Mucosa of descending colon (tissue), 3 donors: Measurements from ENCODE around the gene PLA2G2A. TPM values are rescaled to one million over a fixed set of nuclear protein-coding genes. Genes with fewer than 3 reads are reported as not detected.

Experiments
- ATAC-seq: fragments of 200-7000 bp; cut with Tn5 transposase; one replicate; pipeline ENCODE4 v1.9.1; 2020; ENCODE audit warnings: mild to moderate bottlenecking, moderate library complexity
- DNase-seq, 3 donors: peaks; one replicate each; pipeline ENCODE4 v3.0.0-alpha.2; 2020
- H3K36me3 ChIP-seq: fragments of 200-600 bp; one replicate; pipeline ENCODE4 v1.8.0; 2021; ENCODE audit warnings: low read depth, mild to moderate bottlenecking
- H3K4me1 ChIP-seq: fragments of 200-600 bp; one replicate; pipeline ENCODE4 v1.8.0; 2021; ENCODE audit warnings: low read depth, mild to moderate bottlenecking
- H3K4me3 ChIP-seq: fragments of 200-600 bp; one replicate; pipeline ENCODE4 v1.8.0; 2021; ENCODE audit warnings: mild to moderate bottlenecking
- H3K9me3 ChIP-seq: fragments of 200-600 bp; one replicate; pipeline ENCODE4 v1.8.0; 2021; ENCODE audit warnings: mild to moderate bottlenecking
- CTCF ChIP-seq: fragments of 200-600 bp; IDR thresholded peaks from one replicate; pipeline ENCODE4 v1.8.0; 2022; ENCODE audit warnings: antibody characterized with exemption, mild to moderate bottlenecking
- intact Hi-C, 2 donors: fragments of 100-400 bp; cut with DNase I in 1 of 2; cut with micrococcal nuclease in 1 of 2; formaldehyde crosslinking; loops; one replicate each; pipeline versions ENCODE4 v1.11.0 to v1.11.1; 2022; cut with DNase I, micrococcal nuclease
- long read RNA-seq, 2 donors: library from polyadenylated mRNA; unstranded; transcript quantifications; one replicate each; pipeline ENCODE4 v2.0.0, GENCODE V29; 2019 to 2021
- total RNA-seq, 3 donors: library from RNA; stranded (reverse); fragmentation: NEBNext Ultra II Directional in 2 of 3; extraction: Animal tissue kit (Norgen Biotek cat#: 25700) in 2 of 3; gene quantifications; one replicate each; pipeline versions ENCODE4 v1.2.1 to v1.2.4, GENCODE V29; 2021 to 2023
- donor health status: DM: no; HTN: no; CAD: no; lungs with moderate emphysema.
- donor health status: DM: no; HTN: no; CAD: no.
- donor health status: DM: no; HTN: yes; CAD: no.

PLA2G2A gene
- 1,000 to 10,000 TPM in 1 of 3 donors, 100 to 1,000 TPM in 1, 10 to 100 TPM in 1; 34.8 to 2,765 (median 275) TPM for total RNA-seq
- long read RNA-seq, donor 1, transcript PLA2G2A-202 (5 exons, 974 nt) = major isoform, 49 of 67 reads
- long read RNA-seq, donor 1, partial matches to known transcripts = 10 of 67 reads
- long read RNA-seq, donor 1, other reads (novel, unspliced or antisense) = 6 of 67 reads
- long read RNA-seq, donor 2, transcript PLA2G2A-202 (5 exons, 974 nt) = major isoform, 780 of 1,248 reads
- long read RNA-seq, donor 2, transcript PLA2G2A-208 (5 exons, 813 nt) = minor isoform, 8 of 1,248 reads
- long read RNA-seq, donor 2, partial matches to known transcripts = 415 of 1,248 reads
- long read RNA-seq, donor 2, other reads (novel, unspliced or antisense) = 39 of 1,248 reads

- intact Hi-C loops = loop anchor here in 1 of 2 donors (10.0 kb wide), 1 partner anchor 175 kb away; no protein-coding TSS in a partner anchor
- ATAC-seq = peak; percentile 57
- Histone ChIP-seq H3K4me3 (no peak within 1 kb of the TSS), H3K4me1 (peaks cover 41% of the 10 kb centered on the region), H3K36me3 (no peaks in the 10 kb centered on the region), H3K9me3 (no peaks in the 10 kb centered on the region)
- peak; percentile 32 to 82 (median 59) for DNase-seq
- TF ChIP-seq CTCF = no peak
These were observed at the start of gene PLA2G2A for GRCh38 chr1:19979494-19979977. Gene PLA2G2A (minus strand): TSS chr1:19979618. CDS start chr1:19978773, 845 bp downstream.

- no peaks in the 10 kb centered on the region for H3K9me3 ChIP-seq
- DNase-seq (no peak), ATAC-seq (no peak)
- no peak for TF ChIP-seq CTCF
- intact Hi-C loops = no loop called here
- H3K36me3 ChIP-seq = no peaks in the 10 kb centered on the region
- H3K4me3 ChIP-seq = no peak overlapping the region
- H3K4me1 ChIP-seq = no peaks in the 10 kb centered on the region
These were observed 49.3 kb upstream of the PLA2G2A start for GRCh38 chr1:20028726-20029125.

- H3K4me3 ChIP-seq = no peak overlapping the region
- DNase-seq (no peak), ATAC-seq (no peak)
- TF ChIP-seq CTCF = no peak
- H3K36me3 ChIP-seq = no peaks in the 10 kb centered on the region
- no peaks in the 10 kb centered on the region for H3K4me1 ChIP-seq
- no peaks in the 10 kb centered on the region for H3K9me3 ChIP-seq
- intact Hi-C loops = no loop called here
These were observed 48.7 kb upstream of the PLA2G2A start for GRCh38 chr1:20028125-20028524.

GRCh38 chr1:20017741-20018140 lies 38.3 kb upstream of the PLA2G2A start:
- peaks cover 24% of the 10 kb centered on the region for H3K9me3 ChIP-seq
- H3K36me3 ChIP-seq = no peaks in the 10 kb centered on the region
- no peak for DNase-seq
- no peak for TF ChIP-seq CTCF
- no peak for ATAC-seq
- no peak overlapping the region for H3K4me3 ChIP-seq
- intact Hi-C loops = no loop called here
- H3K4me1 ChIP-seq = no peaks in the 10 kb centered on the region

- intact Hi-C loops = no loop called here
- H3K4me1 ChIP-seq = no peaks in the 10 kb centered on the region
- H3K9me3 ChIP-seq = peaks cover 24% of the 10 kb centered on the region
- ATAC-seq = no peak
- no peaks in the 10 kb centered on the region for H3K36me3 ChIP-seq
- no peak for DNase-seq
- TF ChIP-seq CTCF = no peak
- no peak overlapping the region for H3K4me3 ChIP-seq
These were observed 34.7 kb upstream of the PLA2G2A start for GRCh38 chr1:20014153-20014552.
